HT1080 (cell line): ENCODE measurements around the gene PSME4. TPM values are rescaled to one million over a fixed set of nuclear protein-coding genes. Genes with fewer than 3 reads are reported as not detected.

Experiments used
- DNase-seq: peaks from one replicate; pipeline ENCODE4 v3.0.0-alpha.2; 2015; ENCODE audit warnings: low read depth
- polyA plus RNA-seq, 2 experiments: library from polyadenylated mRNA; depleted of rRNA; stranded (reverse); fragments of >200 nt; gene quantifications; 2 replicates each; pipeline ENCODE4 v1.2.3, GENCODE V29; 2015
- total RNA-seq: library from RNA; depleted of rRNA; stranded (reverse); fragments of >200 nt; shearing (Covaris generic); gene quantifications from 2 replicates; pipeline ENCODE4 v1.2.3, GENCODE V29; 2014; rRNA removed

Gene PSME4, protein sequence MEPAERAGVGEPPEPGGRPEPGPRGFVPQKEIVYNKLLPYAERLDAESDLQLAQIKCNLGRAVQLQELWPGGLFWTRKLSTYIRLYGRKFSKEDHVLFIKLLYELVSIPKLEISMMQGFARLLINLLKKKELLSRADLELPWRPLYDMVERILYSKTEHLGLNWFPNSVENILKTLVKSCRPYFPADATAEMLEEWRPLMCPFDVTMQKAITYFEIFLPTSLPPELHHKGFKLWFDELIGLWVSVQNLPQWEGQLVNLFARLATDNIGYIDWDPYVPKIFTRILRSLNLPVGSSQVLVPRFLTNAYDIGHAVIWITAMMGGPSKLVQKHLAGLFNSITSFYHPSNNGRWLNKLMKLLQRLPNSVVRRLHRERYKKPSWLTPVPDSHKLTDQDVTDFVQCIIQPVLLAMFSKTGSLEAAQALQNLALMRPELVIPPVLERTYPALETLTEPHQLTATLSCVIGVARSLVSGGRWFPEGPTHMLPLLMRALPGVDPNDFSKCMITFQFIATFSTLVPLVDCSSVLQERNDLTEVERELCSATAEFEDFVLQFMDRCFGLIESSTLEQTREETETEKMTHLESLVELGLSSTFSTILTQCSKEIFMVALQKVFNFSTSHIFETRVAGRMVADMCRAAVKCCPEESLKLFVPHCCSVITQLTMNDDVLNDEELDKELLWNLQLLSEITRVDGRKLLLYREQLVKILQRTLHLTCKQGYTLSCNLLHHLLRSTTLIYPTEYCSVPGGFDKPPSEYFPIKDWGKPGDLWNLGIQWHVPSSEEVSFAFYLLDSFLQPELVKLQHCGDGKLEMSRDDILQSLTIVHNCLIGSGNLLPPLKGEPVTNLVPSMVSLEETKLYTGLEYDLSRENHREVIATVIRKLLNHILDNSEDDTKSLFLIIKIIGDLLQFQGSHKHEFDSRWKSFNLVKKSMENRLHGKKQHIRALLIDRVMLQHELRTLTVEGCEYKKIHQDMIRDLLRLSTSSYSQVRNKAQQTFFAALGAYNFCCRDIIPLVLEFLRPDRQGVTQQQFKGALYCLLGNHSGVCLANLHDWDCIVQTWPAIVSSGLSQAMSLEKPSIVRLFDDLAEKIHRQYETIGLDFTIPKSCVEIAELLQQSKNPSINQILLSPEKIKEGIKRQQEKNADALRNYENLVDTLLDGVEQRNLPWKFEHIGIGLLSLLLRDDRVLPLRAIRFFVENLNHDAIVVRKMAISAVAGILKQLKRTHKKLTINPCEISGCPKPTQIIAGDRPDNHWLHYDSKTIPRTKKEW (N-terminal part only)
- 31.2 and 39.2 TPM in 2 replicates for total RNA-seq
- polyA plus RNA-seq (2015; cell fraction: cytosol; rRNA removed), result 33.8 and 41.3 TPM in 2 replicates
- polyA plus RNA-seq (2015; cell fraction: nucleus; rRNA removed), result 68.5 and 70.6 TPM in 2 replicates

DNA sequence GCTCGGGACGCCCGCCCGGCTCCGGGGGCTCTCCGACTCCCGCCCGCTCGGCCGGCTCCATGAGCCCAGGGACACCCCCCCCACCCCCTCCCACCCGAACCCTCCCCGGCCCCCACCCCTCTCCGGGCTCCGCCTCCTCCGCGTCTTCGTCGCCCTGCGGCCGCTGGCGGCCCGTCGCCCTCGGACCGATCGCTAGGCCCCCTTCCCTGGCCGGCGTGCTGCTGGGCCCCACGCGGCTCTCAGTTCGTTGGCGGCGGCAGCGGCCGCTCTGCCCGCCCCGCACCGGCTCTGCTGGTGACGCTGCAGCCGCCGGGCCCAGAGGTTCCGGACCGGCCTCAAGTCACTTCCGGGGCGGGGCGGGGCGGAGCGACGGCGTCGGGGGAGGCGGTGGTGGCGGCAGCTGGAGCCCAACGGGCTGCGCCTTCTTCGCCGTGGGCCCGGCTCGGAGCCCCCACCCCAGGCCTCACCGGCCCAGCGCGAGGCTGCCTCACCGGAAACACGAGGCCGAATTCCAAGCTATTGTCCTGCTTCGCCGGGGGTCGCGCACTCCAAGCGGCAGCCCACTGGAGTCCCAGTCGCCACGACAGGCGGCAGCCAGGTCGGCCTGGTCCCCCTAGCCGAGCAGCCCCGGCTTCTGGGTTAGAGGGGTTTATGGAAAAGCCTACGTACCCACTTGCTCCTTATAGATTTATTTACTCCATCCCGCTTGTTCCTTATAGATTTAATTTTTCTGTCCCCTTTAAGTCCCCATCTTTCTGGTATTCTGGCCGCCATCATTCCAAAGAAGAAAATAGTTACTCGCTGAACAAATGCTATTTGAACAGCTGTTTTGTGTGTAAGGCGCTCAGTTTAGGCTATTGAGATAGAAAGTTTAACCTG is at the start of gene PSME4:
TSS of gene PSME4 (minus strand) at position 270 of the 879 bp plus-strand sequence. CDS start at position 61, 209 bp downstream.
- peak; percentile 78 for DNase-seq

DNA sequence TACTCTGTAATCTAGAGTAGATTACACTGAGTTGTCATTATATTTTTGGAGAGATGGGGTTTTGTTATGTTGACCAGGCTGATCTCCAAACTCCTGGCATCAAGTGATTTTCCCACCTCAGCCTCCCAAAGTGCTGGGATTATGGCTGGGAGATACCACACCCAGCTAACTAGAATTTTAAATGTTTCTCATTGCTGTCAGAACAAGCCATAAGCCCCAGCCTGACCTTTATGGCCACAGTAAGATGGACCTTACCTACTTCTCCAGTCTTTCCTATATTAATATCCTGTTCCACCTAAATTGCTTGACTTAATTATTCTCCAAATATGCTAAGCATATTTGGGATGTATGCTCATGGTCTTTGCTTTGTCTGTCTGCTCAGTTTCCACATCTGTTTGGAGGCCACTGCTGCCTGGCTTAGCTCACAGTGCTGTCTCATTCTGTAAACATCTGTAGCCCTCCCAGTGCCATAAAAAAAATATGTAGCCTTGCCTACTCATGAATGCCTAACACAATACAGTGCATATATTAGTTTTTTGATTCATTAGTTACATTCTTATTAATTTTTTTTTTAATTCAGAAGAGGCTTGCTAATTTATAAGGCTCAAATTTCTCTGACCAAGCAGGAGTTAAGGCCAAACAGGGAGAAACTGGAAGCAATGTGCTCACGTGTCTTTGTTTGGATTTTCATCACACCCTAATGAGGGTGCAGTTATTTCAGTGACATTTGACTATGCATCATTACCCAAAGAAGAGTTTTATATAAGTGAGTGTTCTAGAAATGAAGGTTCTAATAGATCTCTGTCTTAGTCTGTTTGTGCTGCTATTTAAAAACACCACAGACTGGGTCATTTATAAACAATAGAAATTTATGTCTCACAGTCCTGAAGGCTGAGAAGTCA is 45.3 kb upstream of the PSME4 start:
- DNase-seq, result peak; percentile 36

DNA sequence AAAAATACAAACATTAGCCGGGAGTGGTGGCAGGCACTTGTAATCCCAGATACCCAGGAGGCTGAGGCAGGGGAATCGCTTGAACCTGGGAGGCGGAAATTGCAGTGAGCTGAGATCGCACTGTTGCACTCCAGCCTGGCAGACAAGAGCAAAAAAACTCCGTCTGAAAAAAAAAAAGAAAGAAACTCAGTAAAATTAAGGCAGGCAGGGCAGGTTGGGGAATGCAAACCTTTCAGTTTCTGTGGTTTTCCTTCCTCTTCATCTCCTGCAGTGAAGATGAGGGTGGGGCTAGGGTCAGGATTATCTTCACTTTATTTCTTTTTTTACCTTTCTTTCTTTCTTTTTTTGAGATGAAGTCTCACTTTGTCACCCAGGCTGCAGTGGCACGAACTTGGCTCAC is 43.2 kb upstream of the PSME4 start:
- peak; percentile 7 for DNase-seq

DNA sequence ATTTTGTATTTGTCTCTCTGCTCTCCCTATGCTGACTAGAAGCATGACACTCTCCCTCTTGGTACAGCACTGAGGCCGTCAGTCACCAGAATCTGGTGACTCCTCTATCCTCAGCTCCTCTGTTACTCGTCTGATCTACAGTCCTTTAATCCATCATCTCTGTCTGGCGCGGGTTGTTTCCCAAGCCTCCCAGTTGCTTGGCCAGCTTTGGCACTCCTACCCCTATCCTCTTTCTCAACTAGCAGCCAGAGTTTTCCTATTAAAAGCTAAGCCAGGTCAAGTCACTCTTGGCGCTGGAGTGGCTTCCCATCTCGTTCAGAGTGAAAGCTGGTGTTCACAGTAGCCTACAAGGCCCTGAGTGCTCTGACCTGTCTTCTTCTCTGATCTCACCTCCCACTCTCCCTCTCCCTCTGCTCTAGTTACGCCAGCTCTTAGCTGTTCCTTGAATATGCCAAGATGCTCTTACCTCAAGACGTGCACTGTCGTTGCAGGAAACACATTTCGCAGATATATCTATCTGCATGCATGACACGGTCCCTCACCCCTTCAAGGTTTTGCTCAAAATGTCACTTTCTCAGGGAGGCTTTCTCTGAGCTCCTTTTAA is 41.8 kb upstream of the PSME4 start:
- no peak for DNase-seq

DNA sequence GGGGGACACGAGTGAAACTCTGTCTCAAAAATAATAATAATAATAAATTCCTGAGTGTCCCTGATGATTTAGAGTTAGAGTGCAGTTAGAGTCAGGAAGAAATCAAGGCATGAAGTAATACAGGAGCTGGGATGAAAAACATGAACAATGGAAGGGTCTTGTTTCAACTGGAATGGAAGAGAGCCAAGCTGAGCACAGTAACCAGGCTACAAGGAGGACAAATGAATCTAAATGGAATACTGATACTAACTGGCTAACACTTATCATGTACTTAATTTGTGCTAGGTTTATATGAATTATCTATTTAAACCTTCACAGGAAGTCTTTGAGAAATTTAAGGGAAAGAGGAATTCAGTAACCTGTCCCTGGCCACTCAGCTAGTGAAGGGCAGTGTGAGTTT is 38.8 kb upstream of the PSME4 start:
- no peak for DNase-seq

DNA sequence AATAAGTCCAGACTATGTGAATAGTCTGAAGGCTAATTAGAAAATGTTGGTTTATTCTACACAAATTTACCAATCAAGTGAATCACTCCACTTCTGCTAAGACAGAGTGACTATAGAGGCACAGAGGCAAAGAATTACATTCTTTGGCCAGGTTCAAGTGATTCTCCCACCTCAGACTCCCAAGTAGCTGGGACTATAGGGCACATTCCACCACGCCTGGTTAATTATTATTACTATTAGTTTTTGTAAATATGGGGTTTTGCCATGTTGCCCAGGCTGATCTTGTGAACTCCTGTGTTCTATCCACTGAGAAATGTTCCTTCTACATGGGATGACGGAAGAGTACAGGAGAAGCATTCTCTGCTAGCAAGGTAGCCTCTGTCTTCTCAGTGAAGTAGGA is 37.6 kb upstream of the PSME4 start:
- DNase-seq, result no peak

DNA sequence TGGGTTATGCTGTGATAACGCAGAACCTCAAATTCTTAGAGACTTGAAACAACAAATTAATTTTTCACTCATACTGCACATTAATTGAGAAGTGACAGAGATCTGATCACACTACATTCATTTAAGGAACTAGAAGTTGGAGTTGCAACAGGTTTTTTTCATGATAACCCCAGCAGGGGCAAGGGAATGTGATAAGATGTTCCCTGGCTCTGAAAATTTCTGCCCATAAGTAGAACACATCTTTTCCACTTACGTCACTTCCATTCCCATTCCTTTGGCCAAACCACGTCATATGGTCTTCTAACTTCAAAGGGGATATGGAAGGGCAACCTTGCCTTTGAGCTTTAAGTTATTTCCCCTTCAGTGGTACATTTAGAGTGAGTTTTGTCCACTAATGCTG is 29.7 kb upstream of the PSME4 start:
- no peak for DNase-seq

DNA sequence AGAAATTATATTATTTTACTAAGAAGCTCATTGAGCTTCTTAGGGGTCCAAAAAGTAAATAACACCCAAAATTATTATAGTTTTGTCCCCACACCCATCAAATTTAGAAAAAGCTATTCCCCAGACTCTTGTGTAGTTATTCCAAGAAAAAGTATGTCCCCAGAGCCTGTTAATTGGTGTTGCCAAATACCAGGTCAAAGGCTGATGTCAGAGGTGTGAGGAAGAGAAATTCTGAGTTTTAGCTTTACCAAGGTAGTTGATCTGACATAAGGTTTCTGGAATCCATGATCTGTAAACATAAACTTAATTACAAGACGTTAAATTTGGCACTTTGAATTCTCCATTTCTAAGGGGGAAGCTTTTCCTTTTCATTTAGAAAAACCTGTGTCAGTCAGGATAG is 29.3 kb upstream of the PSME4 start:
- DNase-seq, result no peak

DNA sequence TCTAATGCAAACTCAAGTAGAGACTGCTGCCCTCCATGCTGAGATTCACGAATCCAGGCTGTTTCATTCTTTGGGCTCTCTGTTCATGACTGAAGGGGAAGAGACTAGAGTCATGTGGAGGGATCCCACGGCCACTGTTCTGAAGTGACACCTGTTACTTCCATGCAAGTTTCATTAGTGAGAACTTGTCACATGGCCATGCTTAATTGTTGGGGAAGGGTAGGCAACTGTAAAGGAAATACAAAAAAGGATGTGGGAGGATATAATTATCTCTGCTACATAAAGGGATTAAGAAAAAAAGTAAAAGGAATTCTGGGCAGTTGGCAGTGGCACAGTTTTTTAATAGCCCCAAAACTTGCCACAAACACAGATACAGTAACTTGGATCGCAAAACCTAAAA is 28.0 kb upstream of the PSME4 start:
- DNase-seq, result no peak

DNA sequence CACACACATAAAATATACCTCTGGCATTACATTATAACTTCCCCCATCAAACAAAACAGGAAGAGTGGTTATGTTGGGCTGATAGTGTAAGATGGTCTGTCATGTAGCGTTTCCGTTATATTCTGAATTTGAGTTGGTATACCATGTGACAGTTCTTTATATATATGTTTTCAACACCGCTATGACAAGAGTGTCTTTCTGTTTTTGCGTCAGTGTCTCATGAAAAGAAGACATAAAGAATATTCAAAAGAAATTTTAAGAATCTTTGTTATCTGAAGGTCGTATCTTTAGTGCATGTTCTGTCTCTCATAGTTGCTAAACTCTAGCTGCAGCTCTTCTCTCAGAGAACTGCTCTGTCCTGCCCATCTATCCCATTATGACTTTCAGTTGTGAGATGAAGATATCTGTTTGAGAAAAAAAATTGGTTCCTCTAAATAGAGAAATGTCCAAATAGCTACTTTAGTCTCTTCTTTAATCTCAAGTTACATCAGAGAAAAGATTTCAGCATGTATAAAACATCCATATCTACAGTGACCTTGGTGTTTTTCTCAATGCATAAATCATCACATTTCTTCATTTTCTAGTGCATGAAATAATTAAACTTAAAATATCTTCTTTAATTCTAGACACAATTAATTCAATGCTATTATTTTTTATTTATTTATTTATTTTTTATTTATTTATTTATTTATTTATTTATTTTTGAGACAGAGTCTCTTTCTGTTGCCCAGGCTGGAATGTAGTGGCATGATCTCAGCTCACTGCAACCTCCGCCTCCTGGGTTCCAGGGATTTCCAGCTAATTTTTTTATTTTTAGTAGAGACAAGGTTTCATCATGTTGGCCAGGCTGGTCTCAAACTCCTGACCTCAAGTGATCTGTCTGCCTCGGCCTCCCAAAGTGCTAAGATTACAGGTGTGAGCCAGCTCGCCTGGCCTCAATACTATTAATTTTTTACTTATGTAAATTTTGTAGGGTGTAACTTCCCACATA is 24.3 kb upstream of the PSME4 start:
- no peak for DNase-seq

DNA sequence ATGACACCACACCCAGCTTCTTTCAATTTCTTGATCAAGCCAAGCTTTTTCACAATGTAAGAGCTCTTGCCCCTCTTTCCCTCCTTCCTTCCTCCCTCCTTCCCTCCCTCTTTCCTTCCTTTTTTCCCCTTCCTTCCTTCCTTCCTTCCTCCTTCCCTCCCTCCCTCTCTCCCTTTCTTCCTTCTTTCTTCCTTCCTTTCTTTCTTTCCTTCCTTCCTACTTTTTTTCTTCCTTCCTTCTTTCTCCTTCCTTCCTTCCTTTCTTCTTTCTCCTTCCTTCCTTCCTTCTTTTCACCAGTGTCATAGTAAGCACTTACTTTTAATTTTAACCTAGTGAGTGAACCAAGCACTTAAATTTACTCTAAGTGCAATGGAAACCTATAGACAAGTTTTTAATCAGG is 21.2 kb upstream of the PSME4 start:
- no peak for DNase-seq

DNA sequence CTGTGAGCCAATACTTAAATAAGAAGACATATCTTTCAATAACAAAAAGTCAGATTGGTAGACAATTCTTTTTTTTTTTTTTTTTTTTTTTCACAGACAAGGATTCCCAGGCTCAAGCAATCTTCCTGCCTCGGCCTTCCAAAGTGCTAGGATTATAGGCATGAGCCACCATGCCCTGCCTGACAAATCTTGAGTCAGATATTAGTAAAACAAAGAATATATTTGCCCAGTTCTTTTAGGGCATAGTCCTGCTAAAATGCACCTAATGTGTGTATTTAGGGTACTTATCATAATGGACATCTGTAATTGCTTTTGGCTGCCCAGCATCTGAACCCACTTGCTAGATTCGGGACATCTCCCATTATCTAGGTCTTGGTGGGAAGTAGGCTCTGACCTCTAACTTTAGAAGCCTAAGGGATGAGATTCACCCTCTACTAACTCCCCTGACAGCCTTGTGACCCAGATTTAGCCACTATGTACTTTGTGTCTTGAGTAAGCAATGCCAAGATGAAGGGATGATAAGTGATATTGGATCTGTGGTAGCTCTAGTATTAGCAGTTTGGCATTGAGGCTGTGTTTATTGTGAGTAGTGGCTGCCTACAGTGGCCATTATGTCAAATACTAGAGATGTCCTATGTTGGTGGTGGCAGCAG is 18.5 kb upstream of the PSME4 start:
- no peak for DNase-seq

DNA sequence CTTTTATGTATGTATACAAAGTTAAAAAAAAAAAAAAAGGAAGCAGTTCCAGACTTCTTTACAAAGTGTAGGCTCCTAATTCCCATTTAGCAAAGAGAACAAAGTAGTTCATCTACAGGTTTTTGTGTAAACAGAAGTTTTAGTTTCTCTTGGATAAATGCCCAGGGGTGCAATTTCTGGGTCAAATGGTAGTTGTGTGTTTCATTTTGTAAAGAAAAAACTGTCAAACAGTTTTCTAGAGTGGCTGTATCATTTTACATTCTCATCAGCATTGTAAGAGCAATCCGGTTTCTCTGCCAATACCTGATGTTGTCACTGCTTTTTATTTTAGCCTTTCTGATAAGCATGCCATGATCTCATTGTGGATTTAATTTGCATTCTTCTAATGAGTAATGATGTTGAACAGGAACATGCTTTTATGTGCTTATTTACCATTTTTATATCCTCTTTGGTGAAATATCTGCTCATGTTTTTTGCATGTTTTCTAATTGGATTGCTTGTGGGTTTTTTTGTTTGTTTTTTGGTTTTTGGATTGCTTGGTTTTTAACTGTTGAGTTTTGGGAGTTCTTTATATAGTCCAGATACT is 16.6 kb upstream of the PSME4 start:
- no peak for DNase-seq

DNA sequence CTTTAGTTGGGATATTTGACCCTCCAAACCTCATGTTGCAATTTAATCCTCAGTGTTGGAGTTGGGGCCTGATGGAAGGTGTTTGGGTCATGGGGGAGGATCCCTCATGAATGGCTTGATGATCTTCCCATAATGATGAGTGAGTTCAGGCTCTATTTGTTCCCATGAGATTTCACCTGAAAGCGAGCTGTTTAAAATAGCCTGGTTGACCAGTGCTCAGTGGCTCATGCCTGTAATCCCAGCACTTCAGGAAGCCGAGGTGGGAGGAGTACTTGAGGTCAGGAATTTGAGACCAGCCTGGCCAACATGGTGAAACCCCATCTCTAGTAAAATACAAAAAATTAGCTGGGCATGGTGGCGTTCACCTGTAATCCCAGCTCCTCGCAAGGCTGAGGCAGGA is 14.9 kb upstream of the PSME4 start:
- DNase-seq, result no peak

DNA sequence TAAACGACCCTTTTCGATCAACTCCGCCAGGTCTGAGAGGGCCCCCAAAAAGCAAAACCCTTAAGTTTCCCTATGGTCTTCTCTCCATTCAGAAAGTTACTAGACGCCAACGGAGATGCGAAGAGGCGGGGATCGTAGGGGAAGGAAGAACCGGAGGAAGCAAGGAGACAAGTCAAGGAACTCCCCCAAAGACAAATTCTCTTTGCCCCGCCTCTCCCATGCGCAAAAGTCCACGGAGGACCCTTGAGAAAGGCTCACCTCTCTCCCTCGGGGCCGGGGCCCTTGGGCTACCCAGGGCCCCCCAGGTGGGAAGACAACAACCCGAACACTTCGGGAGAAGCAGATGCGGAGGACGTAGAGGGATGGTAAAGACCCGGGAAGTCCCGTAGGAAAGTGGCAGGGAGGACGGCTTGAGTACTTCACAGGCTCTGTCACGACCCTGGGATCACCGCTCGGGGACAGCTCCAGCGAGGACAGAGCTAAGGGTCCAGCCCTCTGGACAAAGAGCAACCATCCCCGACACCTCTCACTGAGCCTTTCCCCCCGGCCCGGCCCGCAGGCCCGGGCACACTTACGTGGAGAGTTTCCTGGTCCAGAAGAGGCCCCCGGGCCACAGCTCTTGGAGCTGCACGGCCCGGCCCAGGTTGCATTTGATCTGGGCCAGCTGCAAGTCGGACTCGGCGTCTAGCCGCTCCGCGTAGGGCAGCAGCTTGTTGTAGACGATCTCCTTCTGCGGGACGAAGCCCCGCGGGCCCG is 647 bp downstream of the PSME4 start:
- peak; percentile 36 for DNase-seq
